ENCODE results near the gene ALDH8A1.

ALDH8A1 gene

GRCh38 chr6:134949927-134950326 lies at the start of gene ALDH8A1:
TSS of gene ALDH8A1 (minus strand) at chr6:134950101. CDS start at chr6:134950053, 48 bp downstream.
- Histone ChIP-seq H3K9me2 (replicated peaks; ENCODE audit: control insufficient read depth, low read length) (no peaks in the 10 kb centered on the region), H3K27ac (ENCODE audit: low read depth, low read length) (no peak within 1 kb of the TSS), H3F3A (ENCODE audit: control insufficient read depth, insufficient read depth) (no peaks in the 10 kb centered on the region), H3K9me3 (ENCODE audit: control insufficient read depth, insufficient read depth, low read length) (no peaks in the 10 kb centered on the region; the same call in 1 of the 2 replicates), H3K4me1 (ENCODE audit: control insufficient read depth, low read length) (no peaks in the 10 kb centered on the region), H3K4me3 (ENCODE audit: low read length) (no peak within 1 kb of the TSS), H3K27me3 (ENCODE audit: control insufficient read depth, low read length) (peaks cover 11% of the 10 kb centered on the region; the same call in 1 of the 2 replicates), H3K36me3 (ENCODE audit: control insufficient read depth, low read length) (no peaks in the 10 kb centered on the region), H3K4me2 (ENCODE audit: low read length) (no peak within 1 kb of the TSS), H3K79me2 (ENCODE audit: control insufficient read depth, low read length) (no peaks in the 10 kb centered on the region), H4K20me1 (ENCODE audit: control insufficient read depth, insufficient read depth, low read depth, low read length) (no peaks in the 10 kb centered on the region)
- TF ChIP-seq EZH2phosphoT487 (IDR thresholded peaks at IDR 0.05; ENCODE audit: borderline replicate concordance, low read length) (no peak), CTCF (IDR thresholded peaks at IDR 0.05; ENCODE audit: low read depth, low read length, poor library complexity, severe bottlenecking) (no peak)

GRCh38 chr6:134999107-134999506 lies 49.2 kb upstream of the ALDH8A1 start:
- peaks cover 41% of the 10 kb centered on the region for H3K36me3 ChIP-seq (ENCODE audit: control insufficient read depth, low read length)
- H3K27me3 ChIP-seq (ENCODE audit: control insufficient read depth, low read length) = no peaks in the 10 kb centered on the region
- no peaks in the 10 kb centered on the region for H3K9me3 ChIP-seq (ENCODE audit: control insufficient read depth, insufficient read depth, low read length)
- no peaks in the 10 kb centered on the region for H3K4me1 ChIP-seq (ENCODE audit: control insufficient read depth, low read length)
- H3F3A ChIP-seq (ENCODE audit: control insufficient read depth, insufficient read depth) = no peaks in the 10 kb centered on the region
- no peaks in the 10 kb centered on the region for H4K20me1 ChIP-seq (ENCODE audit: control insufficient read depth, insufficient read depth, low read depth, low read length)
- no peaks in the 10 kb centered on the region for H3K9me2 ChIP-seq (replicated peaks; ENCODE audit: control insufficient read depth, low read length)
- no peak overlapping the region for H3K4me2 ChIP-seq (ENCODE audit: low read length)
- no peak overlapping the region for H3K27ac ChIP-seq (ENCODE audit: low read depth, low read length)
- H3K79me2 ChIP-seq (ENCODE audit: control insufficient read depth, low read length) = no peaks in the 10 kb centered on the region
- H3K4me3 ChIP-seq (ENCODE audit: low read length) = no peak overlapping the region
- TF ChIP-seq CTCF (IDR thresholded peaks at IDR 0.05; ENCODE audit: low read depth, low read length, poor library complexity, severe bottlenecking) (no peak), EZH2phosphoT487 (IDR thresholded peaks at IDR 0.05; ENCODE audit: borderline replicate concordance, low read length) (no peak)

- no peaks in the 10 kb centered on the region for H3F3A ChIP-seq (ENCODE audit: control insufficient read depth, insufficient read depth)
- no peaks in the 10 kb centered on the region for H3K9me2 ChIP-seq (replicated peaks; ENCODE audit: control insufficient read depth, low read length)
- H3K36me3 ChIP-seq (ENCODE audit: control insufficient read depth, low read length) = peaks cover 48% of the 10 kb centered on the region
- TF ChIP-seq EZH2phosphoT487 (IDR thresholded peaks at IDR 0.05; ENCODE audit: borderline replicate concordance, low read length) (no peak), CTCF (IDR thresholded peaks at IDR 0.05; ENCODE audit: low read depth, low read length, poor library complexity, severe bottlenecking) (no peak)
- H4K20me1 ChIP-seq (ENCODE audit: control insufficient read depth, insufficient read depth, low read depth, low read length) = no peaks in the 10 kb centered on the region
- no peaks in the 10 kb centered on the region for H3K4me1 ChIP-seq (ENCODE audit: control insufficient read depth, low read length)
- H3K4me3 ChIP-seq (ENCODE audit: low read length) = no peak overlapping the region
- no peak overlapping the region for H3K27ac ChIP-seq (ENCODE audit: low read depth, low read length)
- H3K27me3 ChIP-seq (ENCODE audit: control insufficient read depth, low read length) = no peaks in the 10 kb centered on the region
- H3K9me3 ChIP-seq (ENCODE audit: control insufficient read depth, insufficient read depth, low read length) = no peaks in the 10 kb centered on the region
- no peak overlapping the region for H3K4me2 ChIP-seq (ENCODE audit: low read length)
- no peaks in the 10 kb centered on the region for H3K79me2 ChIP-seq (ENCODE audit: control insufficient read depth, low read length)
Observed at GRCh38 chr6:134997133-134997995, 47.5 kb upstream of the ALDH8A1 start.

Measured in DOHH2 (cell line).